WTC11 (cell line): Measurements from ENCODE around the gene TMEM164. TPM values are rescaled to one million over a fixed set of nuclear protein-coding genes. Genes with fewer than 3 reads are reported as not detected.

Experiments
- ATAC-seq: fragments of 200-7000 bp; cut with Tn5 transposase; 2 replicates; pipeline ENCODE4 v1.10.0; 2021; ENCODE audit warnings: mild to moderate bottlenecking, moderate library complexity
- CTCF ChIA-PET: fragments of 300-600 bp; sonication (Branson Sonifier 250); formaldehyde crosslinking; loops from one replicate; lab custom pipeline; 2021; ENCODE audit warnings: antibody characterized with exemption; lab: Charles Lee
- POLR2A ChIA-PET: fragments of 350-600 bp; sonication (Branson Sonifier 250); formaldehyde crosslinking; loops from one replicate; lab custom pipeline; 2021; ENCODE audit warnings: antibody characterized with exemption; lab: Charles Lee
- DNase-seq: peaks from one replicate; pipeline ENCODE4 v3.0.0; 2021; ENCODE audit warnings: low spot score
- H3K27ac Mint-ChIP-seq: 2 replicates; pipeline ENCODE4 v1.8.0; 2021; ENCODE audit warnings: mixed read lengths
- H3K27me3 Mint-ChIP-seq: 2 replicates; pipeline ENCODE4 v1.8.0; 2021; ENCODE audit warnings: low read depth, mild to moderate bottlenecking, moderate library complexity, mixed read lengths
- H3K36me3 Mint-ChIP-seq: 2 replicates; pipeline ENCODE4 v1.8.0; 2021; ENCODE audit warnings: mixed read lengths
- H3K4me1 Mint-ChIP-seq: 2 replicates; pipeline ENCODE4 v1.8.0; 2022; ENCODE audit warnings: mixed read lengths
- H3K4me3 Mint-ChIP-seq: 2 replicates; pipeline ENCODE4 v1.8.0; 2021; ENCODE audit warnings: mild to moderate bottlenecking, moderate library complexity, mixed read lengths
- H3K9me3 Mint-ChIP-seq: 2 replicates; pipeline ENCODE4 v1.8.0; 2021; ENCODE audit warnings: mixed read lengths
- ARID4B ChIP-seq: sonication (generic); formaldehyde crosslinking; IDR thresholded peaks from 2 replicates; pipeline ENCODE4 v1.8.0; 2023; ENCODE audit warnings: missing genetic modification reagents, mild to moderate bottlenecking, borderline replicate concordance
- ATF1 ChIP-seq: sonication (generic); formaldehyde crosslinking; IDR thresholded peaks from 2 replicates; pipeline ENCODE4 v1.8.1; 2023; ENCODE audit warnings: mild to moderate bottlenecking, moderate library complexity, missing genetic modification reagents
- ATF6 ChIP-seq: sonication (generic); formaldehyde crosslinking; IDR thresholded peaks from 2 replicates; pipeline ENCODE4 v1.8.1; 2023; ENCODE audit warnings: mild to moderate bottlenecking, missing genetic modification reagents
- CREB1 ChIP-seq: sonication (generic); formaldehyde crosslinking; IDR thresholded peaks from 2 replicates; pipeline ENCODE4 v1.8.0; 2023; ENCODE audit warnings: mild to moderate bottlenecking, missing genetic modification reagents
- CREM ChIP-seq: sonication (generic); formaldehyde crosslinking; IDR thresholded peaks from 2 replicates; pipeline ENCODE4 v1.8.1; 2022; ENCODE audit warnings: mild to moderate bottlenecking, missing genetic modification reagents, moderate library complexity
- CTCF ChIP-seq: fragments of 200-600 bp; IDR thresholded peaks from 2 replicates; pipeline ENCODE4 v1.8.0; 2022; ENCODE audit warnings: antibody characterized with exemption
- ELF4 ChIP-seq: sonication (generic); formaldehyde crosslinking; IDR thresholded peaks from 2 replicates; pipeline ENCODE4 v1.8.1; 2022; ENCODE audit warnings: low read depth, mild to moderate bottlenecking, moderate library complexity, missing genetic modification reagents
- GTF2I ChIP-seq: fragments of 250-450 bp; sonication (Bioruptor Pico); conservative IDR thresholded peaks from 2 replicates; pipeline ENCODE4 v1.4.0; 2021; ENCODE audit warnings: mild to moderate bottlenecking
- HMGA2 ChIP-seq: fragments of 250-450 bp; sonication (Bioruptor Pico); IDR thresholded peaks from 2 replicates; pipeline ENCODE4 v1.4.0; 2021; ENCODE audit warnings: mild to moderate bottlenecking, moderate library complexity
- NFATC4 ChIP-seq: fragments of 250-450 bp; sonication (Bioruptor Pico); IDR thresholded peaks from 2 replicates; pipeline ENCODE4 v1.9.0; 2021; ENCODE audit warnings: mild to moderate bottlenecking
- NFYB ChIP-seq: sonication (generic); formaldehyde crosslinking; conservative IDR thresholded peaks from 2 replicates; pipeline ENCODE4 v1.8.0; 2022; ENCODE audit warnings: low read depth, missing genetic modification reagents
- NR1H2 ChIP-seq: sonication (generic); formaldehyde crosslinking; IDR thresholded peaks from 2 replicates; pipeline ENCODE4 v1.9.0; 2021; ENCODE audit warnings: mild to moderate bottlenecking, moderate library complexity, missing genetic modification reagents
- NR3C1 ChIP-seq: sonication (generic); formaldehyde crosslinking; conservative IDR thresholded peaks from 2 replicates; pipeline ENCODE4 v1.8.1; 2023; ENCODE audit warnings: low read depth, mild to moderate bottlenecking, missing genetic modification reagents
- OVOL2 ChIP-seq: fragments of 250-450 bp; sonication (Bioruptor Pico); IDR thresholded peaks from 2 replicates; pipeline ENCODE4 v1.9.0; 2021; ENCODE audit warnings: mild to moderate bottlenecking, borderline replicate concordance
- PREB ChIP-seq: sonication (generic); formaldehyde crosslinking; IDR thresholded peaks from 2 replicates; pipeline ENCODE4 v1.8.1; 2022; ENCODE audit warnings: mild to moderate bottlenecking, missing genetic modification reagents, moderate library complexity, borderline replicate concordance
- PRRX2 ChIP-seq: fragments of 250-450 bp; sonication (Bioruptor Pico); IDR thresholded peaks from 2 replicates; pipeline ENCODE4 v1.8.0; 2021; ENCODE audit warnings: mild to moderate bottlenecking
- STAT6 ChIP-seq: sonication (generic); formaldehyde crosslinking; conservative IDR thresholded peaks from 2 replicates; pipeline ENCODE4 v1.8.1; 2023; ENCODE audit warnings: mild to moderate bottlenecking, low read depth, missing genetic modification reagents, moderate library complexity
- ZBTB43 ChIP-seq: sonication (generic); formaldehyde crosslinking; IDR thresholded peaks from 2 replicates; pipeline ENCODE4 v1.8.1; 2023; ENCODE audit warnings: mild to moderate bottlenecking, missing genetic modification reagents
- ZNF263 ChIP-seq: sonication (generic); formaldehyde crosslinking; IDR thresholded peaks from 2 replicates; pipeline ENCODE4 v1.8.1; 2022; ENCODE audit warnings: low read depth, mild to moderate bottlenecking, moderate library complexity, missing genetic modification reagents
- ZNF396 ChIP-seq: fragments of 250-450 bp; sonication (Bioruptor Pico); IDR thresholded peaks from 2 replicates; pipeline ENCODE4 v1.8.0; 2021; ENCODE audit warnings: mild to moderate bottlenecking, moderate library complexity, borderline replicate concordance
- total RNA-seq: library from RNA; stranded (reverse); gene quantifications from 3 replicates; pipeline ENCODE4 v1.2.3, GENCODE V29; 2021

TMEM164 gene
- total RNA-seq, 1 experiment from 2014 or later, result 16.0 TPM

- ChIA-PET POLR2A (no interaction called here), CTCF (no interaction called here)
- Mint-ChIP-seq H3K36me3 (no peaks in the 10 kb centered on the region; the same call in 1 of the 2 replicates), H3K27ac (no peak overlapping the region), H3K9me3 (no peaks in the 10 kb centered on the region)
- ATAC-seq, result no peak
- no peak for DNase-seq
- no peak for TF ChIP-seq NR3C1 (CRISPR knock-in tag)
- TF ChIP-seq PRRX2, result no peak
- TF ChIP-seq OVOL2 (CRISPR knock-in tag), result no peak
- TF ChIP-seq NFATC4 (CRISPR knock-in tag), result no peak
- TF ChIP-seq ARID4B (CRISPR knock-in tag), result no peak
- no peak for TF ChIP-seq HMGA2 (CRISPR knock-in tag)
- no peak for TF ChIP-seq ATF1 (CRISPR knock-in tag)
- TF ChIP-seq, all 79 proteins: peak for 0
- Mint-ChIP-seq H3K4me3 (no peak overlapping the region), H3K4me1 (peaks cover 41% of the 10 kb centered on the region), H3K27me3 (no peaks in the 10 kb centered on the region)
Measured at GRCh38 chrX:110012818-110013485, 10.0 kb downstream of the TMEM164 start.

GRCh38 chrX:110013968-110014367 lies 11.1 kb downstream of the TMEM164 start:
- H3K27ac Mint-ChIP-seq, result no peak overlapping the region
- no peak overlapping the region for H3K4me3 Mint-ChIP-seq
- H3K4me1 Mint-ChIP-seq, result peaks cover 34% of the 10 kb centered on the region
- ChIA-PET CTCF (interaction anchor here (1.4 kb wide), 1 partner anchor 133 kb away, joined by 4 read pairs; no protein-coding TSS in a partner anchor), POLR2A (no interaction called here)
- H3K27me3 Mint-ChIP-seq, result no peaks in the 10 kb centered on the region
- no peak for ATAC-seq
- no peaks in the 10 kb centered on the region for H3K9me3 Mint-ChIP-seq
- DNase-seq, result no peak
- no peaks in the 10 kb centered on the region; the same call in 1 of the 2 replicates for H3K36me3 Mint-ChIP-seq
- TF ChIP-seq ZBTB43 (CRISPR knock-in tag), result no peak
- no peak for TF ChIP-seq CREB1
- no peak for TF ChIP-seq NR3C1 (CRISPR knock-in tag)
- no peak for TF ChIP-seq ATF6 (CRISPR knock-in tag)
- TF ChIP-seq GTF2I (CRISPR knock-in tag), result no peak
- TF ChIP-seq ELF4 (CRISPR knock-in tag), result no peak
- no peak for TF ChIP-seq STAT6
- no peak for TF ChIP-seq PREB
- no peak for TF ChIP-seq ZNF396 (CRISPR knock-in tag)
- no peak for TF ChIP-seq NFYB (CRISPR knock-in tag)
- TF ChIP-seq HMGA2 (CRISPR knock-in tag), result no peak
- no peak for TF ChIP-seq NR1H2 (CRISPR knock-in tag)
- no peak for TF ChIP-seq NFATC4 (CRISPR knock-in tag)
- TF ChIP-seq CTCF, result no peak
- no peak for TF ChIP-seq ZNF263 (CRISPR knock-in tag)
- TF ChIP-seq CREM (CRISPR knock-in tag), result no peak
